22Rv1 (cell line): ENCODE results near the gene SLC35G3.
"Not testable (repeated sequence)": the region's sequence is repeated elsewhere in the genome, so short reads cannot be mapped to it uniquely, and the experiment has no call there.

Experiments
- H3K27ac ChIP-seq: fragments of 450-650 bp; 2 replicates; pipeline ENCODE4 v1.5.1; 2017
- CTCF ChIP-seq: fragments of 450-650 bp; IDR thresholded peaks from 2 replicates; pipeline ENCODE4 v1.5.1; 2017; ENCODE audit warnings: mild to moderate bottlenecking
- ZFX ChIP-seq: fragments of 450-650 bp; IDR thresholded peaks from 2 replicates; pipeline ENCODE4 v1.6.1; 2017; ENCODE audit warnings: antibody characterized with exemption, borderline replicate concordance

SLC35G3 gene

DNA sequence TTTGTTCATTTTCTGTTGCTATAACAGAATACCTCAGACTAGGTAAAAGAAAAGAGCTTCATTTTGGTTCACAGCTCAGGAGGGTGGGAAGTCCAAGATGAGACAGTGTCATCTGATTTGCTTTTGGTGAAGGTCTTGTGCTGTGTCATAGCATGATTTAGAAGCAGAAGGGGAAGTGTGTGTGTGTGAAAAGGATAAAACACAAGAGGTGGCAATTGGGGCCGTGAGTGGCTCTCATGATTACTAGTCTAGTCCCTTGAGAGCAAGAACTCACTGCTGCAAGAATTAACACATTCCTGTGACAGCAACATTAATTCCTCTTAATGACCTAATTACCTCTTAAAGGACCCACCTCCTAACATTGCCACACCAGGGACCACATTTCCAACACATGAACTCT, 8.3 kb downstream of the SLC35G3 start:
- TF ChIP-seq CTCF (no peak), ZFX (no peak)
- no peak overlapping the region for H3K27ac ChIP-seq

- no peak for TF ChIP-seq CTCF
- no peak for TF ChIP-seq ZFX
These were observed 9.9 kb downstream of the SLC35G3 start for GRCh38 chr17:35184274-35184673.

DNA sequence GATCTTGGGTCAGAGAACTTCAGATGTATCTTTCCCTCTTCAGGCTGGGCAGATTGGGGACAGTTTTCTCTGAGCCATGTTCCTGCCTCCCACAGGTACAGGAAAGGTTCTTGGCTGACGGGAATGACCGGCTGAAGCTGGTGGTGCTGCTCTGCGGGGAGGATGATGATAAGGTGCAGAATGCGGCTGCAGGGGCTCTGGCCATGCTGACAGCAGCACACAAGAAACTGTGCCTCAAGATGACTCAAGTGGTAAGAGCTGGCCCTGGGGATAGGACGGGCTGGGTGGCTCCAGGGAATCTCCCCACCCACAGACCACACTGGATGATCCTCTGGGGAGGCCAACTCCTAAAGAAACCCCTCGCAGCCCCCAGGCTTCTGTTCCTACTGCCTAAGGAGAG, 10.9 kb downstream of the SLC35G3 start:
- TF ChIP-seq ZFX (no peak), CTCF (no peak)

More at GRCh38 chr17:35184274-35184673, 9.9 kb downstream of the SLC35G3 start:
- no peak overlapping the region for H3K27ac ChIP-seq

GRCh38 chr17:35179379-35179778, 14.8 kb downstream of the SLC35G3 start:
- not testable (repeated sequence) for H3K27ac ChIP-seq

More for the DNA sequence above, 10.9 kb downstream of the SLC35G3 start:
- H3K27ac ChIP-seq = no peak overlapping the region

DNA sequence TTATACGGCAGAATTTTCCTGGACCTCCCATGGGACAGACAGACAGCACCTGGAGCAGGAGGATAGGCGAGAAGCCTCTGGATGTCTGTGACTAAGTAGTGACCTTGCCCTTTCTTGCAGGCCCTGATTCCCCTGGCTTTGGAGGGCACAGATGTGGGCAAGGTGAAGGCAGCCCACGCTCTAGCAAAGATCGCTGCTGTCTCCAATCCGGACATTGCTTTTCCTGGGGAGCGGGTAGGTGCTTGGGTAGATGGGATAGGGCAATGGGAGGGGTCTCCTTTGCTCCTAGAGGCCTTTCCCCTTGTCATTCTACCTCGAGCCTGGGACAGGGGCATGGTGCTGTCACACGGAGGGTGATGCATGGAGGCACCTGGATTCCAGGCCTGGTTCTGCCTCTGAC, 17.3 kb downstream of the SLC35G3 start:
- TF ChIP-seq CTCF (no peak), ZFX (no peak)

GRCh38 chr17:35175638-35176415, 18.4 kb downstream of the SLC35G3 start:
- TF ChIP-seq ZFX = no peak
- TF ChIP-seq CTCF = no peak
- H3K27ac ChIP-seq = no peak overlapping the region

More for the DNA sequence above, 17.3 kb downstream of the SLC35G3 start:
- no peak overlapping the region for H3K27ac ChIP-seq

DNA sequence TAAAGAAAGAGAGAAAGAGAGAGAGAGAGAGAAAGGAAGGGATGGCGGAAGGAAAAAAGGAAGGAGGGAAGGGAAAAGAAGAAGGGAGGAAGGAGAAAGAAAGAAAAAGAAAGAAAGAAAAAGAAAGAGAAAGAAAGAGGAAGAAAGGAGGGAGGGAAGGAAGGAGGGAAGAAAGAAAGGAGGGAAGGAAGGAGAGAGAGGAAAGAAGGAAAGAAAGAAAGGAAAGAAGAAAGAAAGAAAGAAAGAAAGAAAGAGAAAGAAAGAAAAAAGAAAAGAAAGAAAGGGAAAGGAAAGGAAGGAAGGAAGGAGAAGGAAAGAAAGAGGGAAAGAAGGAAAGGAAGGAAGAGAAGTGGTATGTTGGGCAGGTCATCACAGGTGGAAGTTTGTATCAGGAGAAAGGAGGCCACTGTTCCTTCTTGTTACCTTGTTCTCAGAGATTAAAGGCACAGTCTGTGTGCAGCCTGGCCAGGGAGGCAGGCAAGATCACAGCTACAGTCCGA, 19.3 kb downstream of the SLC35G3 start:
- TF ChIP-seq ZFX (no peak), CTCF (no peak)
- H3K27ac ChIP-seq = no peak overlapping the region

GRCh38 chr17:35172321-35172720, 21.9 kb downstream of the SLC35G3 start:
- H3K27ac ChIP-seq = not testable (repeated sequence)
